Measurements from ENCODE around the gene CYTH4. TPM values are rescaled to one million over a fixed set of nuclear protein-coding genes. Genes with fewer than 3 reads are reported as not detected.

CYTH4 gene
- total RNA-seq, 1 experiment from 2014 or later, result not detected

DNA sequence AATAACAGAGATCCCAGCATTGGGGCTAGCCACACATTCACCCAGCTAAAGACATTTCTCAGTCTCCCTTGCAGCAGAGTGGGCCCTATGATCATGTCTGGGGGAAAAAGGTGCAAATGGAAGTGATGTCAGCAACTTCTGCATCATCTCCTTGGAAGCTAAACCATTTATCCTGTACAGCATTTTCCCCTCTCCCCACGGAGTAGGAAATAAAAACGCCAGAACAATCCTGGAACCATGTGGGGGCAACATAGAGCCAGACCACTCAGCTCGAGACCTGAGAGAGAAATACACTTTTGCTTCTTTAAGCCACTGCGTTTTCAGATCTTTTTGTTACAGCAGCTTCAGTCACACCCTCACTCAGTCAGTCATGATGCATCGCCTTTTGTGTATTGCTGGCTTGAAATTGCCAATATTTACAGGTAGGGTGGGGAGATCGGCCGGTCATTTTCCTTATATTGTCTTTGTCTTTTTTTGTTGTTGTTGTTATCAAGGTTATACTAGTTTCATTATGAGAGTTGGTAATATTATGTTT lies 29.1 kb upstream of the CYTH4 start:
- no peaks in the 10 kb centered on the region for H3K36me3 Mint-ChIP-seq (ENCODE audit: insufficient read depth, unreplicated experiment)
- CTCF ChIA-PET, result interaction anchor here (1.4 to 1.8 kb wide), 2 partner anchors 54 to 56 kb away, joined by 3 to 4 read pairs; no protein-coding TSS in a partner anchor
- TF ChIP-seq, protein P1, sequence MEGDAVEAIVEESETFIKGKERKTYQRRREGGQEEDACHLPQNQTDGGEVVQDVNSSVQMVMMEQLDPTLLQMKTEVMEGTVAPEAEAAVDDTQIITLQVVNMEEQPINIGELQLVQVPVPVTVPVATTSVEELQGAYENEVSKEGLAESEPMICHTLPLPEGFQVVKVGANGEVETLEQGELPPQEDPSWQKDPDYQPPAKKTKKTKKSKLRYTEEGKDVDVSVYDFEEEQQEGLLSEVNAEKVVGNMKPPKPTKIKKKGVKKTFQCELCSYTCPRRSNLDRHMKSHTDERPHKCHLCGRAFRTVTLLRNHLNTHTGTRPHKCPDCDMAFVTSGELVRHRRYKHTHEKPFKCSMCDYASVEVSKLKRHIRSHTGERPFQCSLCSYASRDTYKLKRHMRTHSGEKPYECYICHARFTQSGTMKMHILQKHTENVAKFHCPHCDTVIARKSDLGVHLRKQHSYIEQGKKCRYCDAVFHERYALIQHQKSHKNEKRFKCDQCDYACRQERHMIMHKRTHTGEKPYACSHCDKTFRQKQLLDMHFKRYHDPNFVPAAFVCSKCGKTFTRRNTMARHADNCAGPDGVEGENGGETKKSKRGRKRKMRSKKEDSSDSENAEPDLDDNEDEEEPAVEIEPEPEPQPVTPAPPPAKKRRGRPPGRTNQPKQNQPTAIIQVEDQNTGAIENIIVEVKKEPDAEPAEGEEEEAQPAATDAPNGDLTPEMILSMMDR (IDR thresholded peaks at IDR 0.05; ENCODE audit: unreplicated experiment), result no peak
- no TSS peak for BruUV-seq (replicated peaks)
- no peak overlapping the region for H3K4me3 Mint-ChIP-seq (ENCODE audit: unreplicated experiment)
- peaks cover 22% of the 10 kb centered on the region for H3K4me1 Mint-ChIP-seq (ENCODE audit: insufficient read depth, unreplicated experiment)
- H3K27me3 Mint-ChIP-seq (ENCODE audit: insufficient read depth, unreplicated experiment), result no peaks in the 10 kb centered on the region
- H3K9me3 Mint-ChIP-seq (ENCODE audit: unreplicated experiment), result no peaks in the 10 kb centered on the region
- no peak for DNase-seq (ENCODE audit: unreplicated experiment)
- H3K27ac Mint-ChIP-seq (ENCODE audit: low read depth, unreplicated experiment), result no peak overlapping the region
- intact Hi-C loops (cut with micrococcal nuclease), result no loop called here
- POLR2A ChIA-PET, result interaction anchor here (4.7 kb wide), 1 partner anchor 10 kb away, joined by 27 read pairs; the partner anchor contains the start of gene RAC2

DNA sequence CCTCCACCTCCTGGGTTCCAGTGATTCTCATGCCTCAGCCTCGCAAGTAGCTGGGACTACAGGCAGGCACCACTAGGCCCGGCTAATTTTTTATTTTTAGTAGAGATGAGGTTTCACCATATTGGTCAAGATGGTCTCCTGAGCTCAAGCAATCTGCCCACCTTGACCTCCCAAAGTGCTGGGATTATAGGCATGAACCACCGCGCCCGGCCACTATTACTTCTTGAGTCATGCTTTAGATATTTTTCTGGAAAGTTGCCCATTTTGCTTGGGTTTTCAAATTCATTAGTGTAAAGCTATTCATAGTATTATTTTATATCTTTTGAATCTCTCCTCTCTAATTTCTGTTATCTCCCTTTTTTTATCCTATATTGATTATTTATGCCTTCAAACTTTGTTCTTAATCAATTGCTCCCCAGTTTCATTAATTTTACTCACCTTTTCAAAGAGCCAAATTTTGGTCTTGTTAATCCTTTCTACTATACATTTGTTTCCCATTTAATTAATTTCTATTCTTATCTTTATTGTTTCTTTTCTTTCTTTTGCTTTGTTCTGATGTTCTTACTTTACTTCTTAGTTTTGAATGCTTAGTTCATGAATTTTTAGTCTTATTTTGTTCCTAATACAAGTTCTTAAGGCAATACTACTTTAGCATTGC lies 28.0 kb upstream of the CYTH4 start:
- DNase-seq (ENCODE audit: unreplicated experiment), result peak; percentile 83
- peaks cover 23% of the 10 kb centered on the region for H3K4me1 Mint-ChIP-seq (ENCODE audit: insufficient read depth, unreplicated experiment)
- intact Hi-C loops (cut with micrococcal nuclease), result no loop called here
- H3K36me3 Mint-ChIP-seq (ENCODE audit: insufficient read depth, unreplicated experiment), result no peaks in the 10 kb centered on the region
- H3K27ac Mint-ChIP-seq (ENCODE audit: low read depth, unreplicated experiment), result no peak overlapping the region
- no peaks in the 10 kb centered on the region for H3K27me3 Mint-ChIP-seq (ENCODE audit: insufficient read depth, unreplicated experiment)
- TF ChIP-seq, protein P1 (IDR thresholded peaks at IDR 0.05; ENCODE audit: unreplicated experiment), result no peak
- TSS peak; percentile 71 for BruUV-seq (replicated peaks)
- ChIA-PET CTCF (interaction anchor here (1.0 to 1.8 kb wide), 3 partner anchors 25 to 57 kb away, joined by 3 to 4 read pairs (median 4); no protein-coding TSS in a partner anchor), POLR2A (interaction anchor here (0.7 to 4.7 kb wide), 4 partner anchors 11 to 266 kb away, joined by 4 to 27 read pairs (median 5); partner anchors contain the start of gene RAC2)
- no peak overlapping the region for H3K4me3 Mint-ChIP-seq (ENCODE audit: unreplicated experiment)
- H3K9me3 Mint-ChIP-seq (ENCODE audit: unreplicated experiment), result no peaks in the 10 kb centered on the region

DNA sequence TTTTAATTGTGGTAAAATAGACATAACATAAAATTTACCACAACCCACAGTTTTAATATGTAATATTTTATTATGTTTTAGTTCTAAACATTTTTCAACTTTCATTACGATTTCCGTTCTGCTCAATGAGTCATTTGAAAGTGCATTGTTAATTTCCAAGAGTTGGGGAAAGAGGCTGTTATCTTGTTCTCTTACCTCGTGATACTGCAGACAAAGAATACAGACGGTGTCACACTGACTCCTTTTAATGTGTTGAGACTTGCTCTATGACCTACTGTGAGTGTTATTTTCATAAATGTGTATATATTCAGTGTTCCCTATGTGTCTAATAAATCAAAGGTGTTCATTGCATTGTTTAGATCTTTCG lies 27.5 kb upstream of the CYTH4 start:
- Mint-ChIP-seq H3K4me1 (ENCODE audit: insufficient read depth, unreplicated experiment) (peaks cover 28% of the 10 kb centered on the region), H3K9me3 (ENCODE audit: unreplicated experiment) (no peaks in the 10 kb centered on the region), H3K4me3 (ENCODE audit: unreplicated experiment) (no peak overlapping the region), H3K27ac (ENCODE audit: low read depth, unreplicated experiment) (no peak overlapping the region), H3K27me3 (ENCODE audit: insufficient read depth, unreplicated experiment) (no peaks in the 10 kb centered on the region), H3K36me3 (ENCODE audit: insufficient read depth, unreplicated experiment) (no peaks in the 10 kb centered on the region)
- intact Hi-C loops (cut with micrococcal nuclease), result no loop called here
- ChIA-PET CTCF (interaction anchor here (1.0 kb wide), 1 partner anchor 25 kb away, joined by 4 read pairs; no protein-coding TSS in a partner anchor), POLR2A (interaction anchor here (0.6 to 4.7 kb wide), 4 partner anchors 11 to 587 kb away, joined by 4 to 27 read pairs (median 4); partner anchors contain the start of gene RAC2)
- peak; percentile 50 for DNase-seq (ENCODE audit: unreplicated experiment)
- no TSS peak for BruUV-seq (replicated peaks)
- TF ChIP-seq, protein P1 (IDR thresholded peaks at IDR 0.05; ENCODE audit: unreplicated experiment), result no peak

DNA sequence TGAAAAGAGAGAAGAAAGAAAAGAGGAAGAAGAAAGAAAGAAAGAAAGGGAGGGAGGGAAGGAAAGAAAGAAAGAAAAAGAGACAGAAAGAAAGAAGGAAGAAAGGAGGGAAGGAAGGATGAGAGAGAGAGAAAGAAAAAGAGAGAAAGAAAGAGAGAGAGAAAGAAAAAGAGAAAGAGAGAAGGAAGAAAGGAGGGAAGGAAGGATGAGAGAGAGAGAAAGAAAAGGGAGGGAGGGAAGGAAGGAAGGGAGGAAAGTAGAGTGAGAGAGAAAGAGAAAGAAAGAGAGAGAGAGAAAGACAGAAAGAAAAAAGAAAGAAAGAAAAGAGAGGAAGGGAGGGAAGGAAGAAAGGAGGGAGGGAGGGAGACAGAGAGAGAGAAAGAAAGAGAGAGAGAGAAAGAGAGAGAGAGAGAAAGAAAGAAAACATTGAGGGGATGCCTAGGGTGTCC lies 26.7 kb upstream of the CYTH4 start:
- Mint-ChIP-seq H3K27ac (ENCODE audit: low read depth, unreplicated experiment) (no peak overlapping the region), H3K36me3 (ENCODE audit: insufficient read depth, unreplicated experiment) (no peaks in the 10 kb centered on the region), H3K27me3 (ENCODE audit: insufficient read depth, unreplicated experiment) (no peaks in the 10 kb centered on the region), H3K9me3 (ENCODE audit: unreplicated experiment) (no peaks in the 10 kb centered on the region), H3K4me1 (ENCODE audit: insufficient read depth, unreplicated experiment) (peaks cover 29% of the 10 kb centered on the region), H3K4me3 (ENCODE audit: unreplicated experiment) (no peak overlapping the region)
- POLR2A ChIA-PET, result interaction anchor here (0.6 to 4.7 kb wide), 2 partner anchors 12 to 588 kb away, joined by 4 to 27 read pairs; partner anchors contain the start of gene RAC2
- CTCF ChIA-PET, result interaction anchor here (1.0 kb wide), 1 partner anchor 12 kb away, joined by 3 read pairs; no protein-coding TSS in a partner anchor
- BruUV-seq (replicated peaks), result no TSS peak
- DNase-seq (ENCODE audit: unreplicated experiment), result no peak
- TF ChIP-seq, protein P1 (IDR thresholded peaks at IDR 0.05; ENCODE audit: unreplicated experiment), result no peak
- intact Hi-C loops (cut with micrococcal nuclease), result no loop called here
